H1 (cell line): ENCODE results near the gene TDG. TPM values are rescaled to one million over a fixed set of nuclear protein-coding genes. Genes with fewer than 3 reads are reported as not detected.

Experiments
- CTCF ChIA-PET: fragments of 300-600 bp; sonication (Branson Sonifier 250); formaldehyde crosslinking; loops from one replicate; lab custom pipeline; 2021; ENCODE audit not compliant: partially characterized antibody; lab: Charles Lee
- POLR2A ChIA-PET: fragments of 300-600 bp; sonication (Branson Sonifier 250); formaldehyde crosslinking; loops from one replicate; lab custom pipeline; 2021; ENCODE audit warnings: inconsistent platforms; ENCODE audit not compliant: partially characterized antibody; lab: Charles Lee
- DNase-seq, 2 experiments: peaks; one replicate each; pipeline versions ENCODE4 v3.0.0 to v3.0.0-alpha.2; 2010 to 2022; ENCODE audit warnings: low spot score in 2 of 2, low read depth in 1 of 2, mixed read lengths in 1 of 2
- FAIRE-seq: peaks from 2 replicates; lab custom pipeline; 2011; peaks lifted over from hg19 to GRCh38; lab: Jason Lieb, UNC
- H2AFZ ChIP-seq: 2 replicates; pipeline ENCODE4 v1.8.1; 2012; ENCODE audit warnings: low read length, inconsistent platforms
- H2AK5ac ChIP-seq: 2 replicates; pipeline ENCODE4 v1.6.1; 2013; ENCODE audit warnings: low read depth, low read length
- H2BK120ac ChIP-seq: replicated peaks from 2 replicates; pipeline ENCODE3; 2013; ENCODE audit warnings: low read depth, low read length, inconsistent platforms
- H2BK12ac ChIP-seq: 2 replicates; pipeline ENCODE4 v1.6.1; 2013; ENCODE audit warnings: low read depth, low read length
- H2BK15ac ChIP-seq: 2 replicates; pipeline ENCODE4 v1.6.1; 2013; ENCODE audit warnings: low read length
- H2BK20ac ChIP-seq: 2 replicates; pipeline ENCODE4 v1.6.1; 2013; ENCODE audit warnings: low read length
- H2BK5ac ChIP-seq: 2 replicates; pipeline ENCODE4 v1.6.1; 2013; ENCODE audit warnings: low read depth, low read length
- H3K14ac ChIP-seq: 2 replicates; pipeline ENCODE4 v1.6.1; 2013; ENCODE audit warnings: inconsistent platforms; ENCODE audit not compliant: insufficient read length
- H3K18ac ChIP-seq: 2 replicates; pipeline ENCODE4 v1.6.1; 2013; ENCODE audit warnings: low read length; ENCODE audit errors: extremely low read depth
- H3K23ac ChIP-seq: 2 replicates; pipeline ENCODE4 v1.6.1; 2013; ENCODE audit warnings: inconsistent platforms; ENCODE audit not compliant: insufficient read length
- H3K23me2 ChIP-seq: 2 replicates; pipeline ENCODE4 v1.6.1; 2013; ENCODE audit warnings: low read depth, low read length
- H3K27ac ChIP-seq: 2 replicates; pipeline ENCODE4 v1.6.1; 2011; ENCODE audit warnings: low read depth, low read length, inconsistent platforms
- H3K27me3 ChIP-seq, 4 experiments: replicated peaks in 1 of 4; 1 replicate in 1 of 4; 2 replicates in 3 of 4; pipeline versions ENCODE4 v1.6.1 to v1.8.1; 2011 to 2013; ENCODE audit warnings: low read length in 3 of 4, mild to moderate bottlenecking in 3 of 4, inconsistent platforms in 2 of 4, mixed read lengths in 2 of 4, moderate library complexity in 1 of 4; ENCODE audit not compliant: control insufficient read depth in 3 of 4, insufficient read depth in 3 of 4; ENCODE audit errors: extremely low read depth in 1 of 4
- H3K36me3 ChIP-seq, 4 experiments: 2 replicates each; pipeline versions ENCODE4 v1.6.1 to v1.8.1; 2011 to 2013; ENCODE audit warnings: mild to moderate bottlenecking in 4 of 4, low read length in 3 of 4, moderate library complexity in 2 of 4, control low read depth in 1 of 4, inconsistent platforms in 1 of 4; ENCODE audit not compliant: insufficient read depth in 4 of 4, control insufficient read depth in 2 of 4
- H3K4ac ChIP-seq: replicated peaks from 2 replicates; pipeline ENCODE3; 2013; ENCODE audit warnings: low read length, low read depth, mixed read lengths, inconsistent platforms; ENCODE audit not compliant: insufficient read length
- H3K4me1 ChIP-seq, 4 experiments: replicated peaks in 1 of 4; 1 replicate in 1 of 4; 2 replicates in 3 of 4; pipeline versions ENCODE4 v1.6.1 to v1.8.1; 2011 to 2013; ENCODE audit warnings: low read length in 3 of 4, inconsistent platforms in 2 of 4, mixed read lengths in 1 of 4; ENCODE audit not compliant: insufficient read depth in 4 of 4, control insufficient read depth in 3 of 4
- H3K4me2 ChIP-seq, 2 experiments: 2 replicates each; pipeline versions ENCODE4 v1.6.1 to v1.8.1; 2011 to 2013; ENCODE audit warnings: low read depth in 2 of 2, low read length in 2 of 2, control low read depth in 1 of 2, inconsistent platforms in 1 of 2, mild to moderate bottlenecking in 1 of 2; ENCODE audit not compliant: insufficient read depth in 1 of 2
- H3K4me3 ChIP-seq, 4 experiments: fragments of 200-600, 300-600 bp in 1 of 4; sonication (generic), shearing (Covaris generic), sonication (Bioruptor Twin) in 1 of 4; 2 replicates each; pipeline versions ENCODE4 v1.5.1 to v1.8.1; 2011 to 2016; ENCODE audit warnings: low read length in 4 of 4, low read depth in 3 of 4, control low read depth in 2 of 4, inconsistent platforms in 2 of 4, mild to moderate bottlenecking in 2 of 4, mixed read lengths in 1 of 4, moderate library complexity in 1 of 4; ENCODE audit not compliant: insufficient read depth in 2 of 4; ENCODE audit errors: extremely low read depth in 1 of 4
- H3K56ac ChIP-seq: replicated peaks from 2 replicates; pipeline ENCODE3; 2013; ENCODE audit warnings: low read depth, mild to moderate bottlenecking, mixed read lengths, low read length, inconsistent platforms; ENCODE audit not compliant: insufficient read length
- H3K79me1 ChIP-seq: 2 replicates; pipeline ENCODE4 v1.6.1; 2013; ENCODE audit warnings: low read depth, low read length, control low read depth
- H3K79me2 ChIP-seq, 2 experiments: 2 replicates each; pipeline versions ENCODE4 v1.6.1 to v1.8.1; 2012 to 2013; ENCODE audit warnings: low read length in 2 of 2, mild to moderate bottlenecking in 2 of 2, inconsistent platforms in 1 of 2; ENCODE audit not compliant: insufficient read depth in 2 of 2, control insufficient read depth in 1 of 2
- H3K9ac ChIP-seq, 4 experiments: replicated peaks in 1 of 4; 1 replicate in 1 of 4; 2 replicates in 3 of 4; pipeline versions ENCODE4 v1.6.1 to v1.8.1; 2011 to 2013; ENCODE audit warnings: low read depth in 3 of 4, low read length in 3 of 4, control low read depth in 2 of 4, mild to moderate bottlenecking in 2 of 4, moderate library complexity in 2 of 4, inconsistent platforms in 1 of 4; ENCODE audit errors: extremely low read depth in 1 of 4
- H3K9me3 ChIP-seq, 2 experiments: 2 replicates each; pipeline versions ENCODE4 v1.6.1 to v1.8.1; 2012 to 2013; ENCODE audit warnings: mild to moderate bottlenecking in 2 of 2, moderate library complexity in 2 of 2, control low read depth in 1 of 2, inconsistent platforms in 1 of 2, low read depth in 1 of 2, low read length in 1 of 2, mixed read lengths in 1 of 2; ENCODE audit not compliant: insufficient read depth in 2 of 2
- H4K20me1 ChIP-seq, 2 experiments: replicated peaks in 1 of 2; 2 replicates each; pipeline versions ENCODE3 to v1.8.1; 2011 to 2013; ENCODE audit warnings: inconsistent platforms in 2 of 2, low read length in 2 of 2, mild to moderate bottlenecking in 1 of 2; ENCODE audit not compliant: insufficient read depth in 2 of 2, control insufficient read depth in 1 of 2
- H4K5ac ChIP-seq: 2 replicates; pipeline ENCODE4 v1.6.1; 2013; ENCODE audit warnings: low read length, low read depth, mixed read lengths, inconsistent platforms; ENCODE audit not compliant: insufficient read length
- H4K8ac ChIP-seq: 2 replicates; pipeline ENCODE4 v1.8.0; 2013; ENCODE audit warnings: mild to moderate bottlenecking, moderate library complexity, low read length, inconsistent platforms; ENCODE audit not compliant: insufficient read depth; ENCODE audit errors: extremely low read depth
- H4K91ac ChIP-seq: replicated peaks from 2 replicates; pipeline ENCODE3; 2013; ENCODE audit warnings: low read length, mixed read lengths, inconsistent platforms; ENCODE audit not compliant: insufficient read length
- ASH2L ChIP-seq: fragments of 200-600, 300-600 bp; sonication (generic); IDR thresholded peaks from one replicate; pipeline ENCODE4 v1.7.1; 2017; ENCODE audit warnings: low read length
- BACH1 ChIP-seq: IDR thresholded peaks from 2 replicates; pipeline ENCODE4 v1.6.1; 2012; ENCODE audit warnings: low read length, improper control_type of control experiment
- BRCA1 ChIP-seq: IDR thresholded peaks from 2 replicates; pipeline ENCODE4 v1.6.1; 2012; ENCODE audit warnings: low read depth, low read length, improper control_type of control experiment
- CBX5 ChIP-seq: fragments of 300-800, 300-1000 bp; sonication (generic); IDR thresholded peaks from 2 replicates; pipeline ENCODE4 v1.7.1; 2016; ENCODE audit warnings: antibody characterized with exemption, low read length, low read depth
- CBX8 ChIP-seq: fragments of 300-800, 300-1000 bp; sonication (generic); IDR thresholded peaks from 2 replicates; pipeline ENCODE4 v1.7.1; 2016; ENCODE audit warnings: low read depth, low read length, borderline replicate concordance
- CREB1 ChIP-seq: IDR thresholded peaks from 2 replicates; pipeline ENCODE4 v1.6.1; 2012; ENCODE audit warnings: inconsistent platforms
- KDM1A ChIP-seq: fragments of 200-600, 300-600 bp; sonication (generic); IDR thresholded peaks from 2 replicates; pipeline ENCODE4 v1.7.1; 2016; ENCODE audit warnings: mild to moderate bottlenecking, low read length, borderline replicate concordance
- MAFK ChIP-seq: IDR thresholded peaks from 2 replicates; pipeline ENCODE4 v1.6.1; 2012; ENCODE audit warnings: low read depth, mild to moderate bottlenecking, improper control_type of control experiment, low read length
- POLR2A ChIP-seq, 2 experiments: IDR thresholded peaks; 1 replicate in 1 of 2; 2 replicates in 1 of 2; pipeline ENCODE4 v1.6.1; 2011; ENCODE audit warnings: low read depth in 2 of 2, low read length in 2 of 2, mild to moderate bottlenecking in 2 of 2; ENCODE audit errors: control extremely low read depth in 1 of 2
- POU5F1 ChIP-seq: IDR thresholded peaks from 2 replicates; pipeline ENCODE4 v1.6.1; 2011; ENCODE audit warnings: low read depth, mild to moderate bottlenecking, low read length, moderate library complexity
- SIX5 ChIP-seq: IDR thresholded peaks from 2 replicates; pipeline ENCODE4 v1.6.1; 2011; ENCODE audit warnings: mild to moderate bottlenecking, low read depth, low read length
- SP1 ChIP-seq: IDR thresholded peaks from 2 replicates; pipeline ENCODE4 v1.6.1; 2011; ENCODE audit warnings: low read depth, low read length
- SP2 ChIP-seq: IDR thresholded peaks from 2 replicates; pipeline ENCODE4 v1.6.1; 2012; ENCODE audit warnings: mild to moderate bottlenecking, low read length, inconsistent platforms
- TAF7 ChIP-seq: optimal IDR thresholded peaks from 2 replicates; pipeline ENCODE3; 2011; ENCODE audit warnings: low read depth, mild to moderate bottlenecking, inconsistent platforms, low read length, moderate library complexity, borderline replicate concordance
- TBP ChIP-seq: IDR thresholded peaks from 2 replicates; pipeline ENCODE4 v1.6.1; 2011; ENCODE audit warnings: low read depth, low read length, improper control_type of control experiment
- YY1 ChIP-seq: IDR thresholded peaks from 2 replicates; pipeline ENCODE4 v1.6.1; 2011; ENCODE audit warnings: low read depth, mild to moderate bottlenecking, low read length
- ZNF274 ChIP-seq: IDR thresholded peaks from 2 replicates; pipeline ENCODE4 v1.7.0; 2012; ENCODE audit warnings: low read length, borderline replicate concordance; ENCODE audit errors: extremely low read depth
- WGBS, 2 experiments: shearing (Covaris generic) in 1 of 2; methylation state at CpG; one replicate each; pipeline versions ENCODE4 v1.1.6 to v1.1.7; 2013 to 2015; ENCODE audit warnings: low lambda C conversion rate in 2 of 2, mixed read lengths in 2 of 2, inconsistent platforms in 1 of 2, low coverage in 1 of 2, missing lambda C conversion rate in 1 of 2; ENCODE audit not compliant: insufficient replicate concordance in 2 of 2, insufficient coverage in 1 of 2, insufficient read length in 1 of 2; ENCODE audit errors: extremely low coverage in 1 of 2, missing lambda C conversion rate in 1 of 2; 5-methylcytosine and 5-hydroxymethylcytosine counted together
- polyA plus RNA-seq, 7 experiments: library from polyadenylated mRNA; depleted of rRNA in 3 of 7; stranded (reverse) in 5 of 7; unstranded in 2 of 7; fragments of >200 nt in 5 of 7; fragments of 200-250 nt in 2 of 7; gene quantifications; 1 replicate in 5 of 7; 2 replicates in 1 of 7; 4 replicates in 1 of 7; pipeline versions ENCODE4 v1.2.1 to v1.2.3, GENCODE V29; 2011 to 2013; ENCODE audit warnings: missing spikeins in 2 of 7, mixed read lengths in 2 of 7
- total RNA-seq: library from RNA; stranded (reverse); fragmentation: NEBNext Ultra II Directional; extraction: Animal tissue kit (Norgen Biotek cat#: 25700); gene quantifications from 2 replicates; pipeline ENCODE4 v1.2.1, GENCODE V29; 2021

TDG gene
- total and polyA plus RNA-seq, 2 of the 8 experiments (the other 6 are each of a cell fraction or from before 2014, with no cell fraction given), result 22.7 to 47.8 TPM

- Histone ChIP-seq H3K27me3 (no peaks in the 10 kb centered on the region; a peak in 1 of 7 replicates), H3K9ac (no peak overlapping the region), H3K27ac (no peak overlapping the region), H4K5ac (no peak overlapping the region), H3K79me2 (peaks cover 14 to 56% of the 10 kb centered on the region in 2 experiments), H4K20me1 (peaks cover 5 to 14% of the 10 kb centered on the region in 2 experiments), H3K4me2 (peak overlapping the region in 1 of 2 experiments; percentile 14; a peak in 2 of 4 replicates), H3K79me1 (0 out of 2 replicates have a peak, but pooled peaks cover 2% of the 10 kb centered on the region), H2BK20ac (no peak overlapping the region), H4K8ac (no peak overlapping the region), H3K56ac (no peak overlapping the region), H3K14ac (no peak overlapping the region), H2BK5ac (no peak overlapping the region), H2AFZ (no peak overlapping the region), H3K9me3 (no peaks in the 10 kb centered on the region), H4K91ac (no peak overlapping the region), H2AK5ac (no peak overlapping the region), H3K23ac (no peak overlapping the region), H3K4me1 (peaks cover 0 to 3% (median 0%) of the 10 kb centered on the region in 4 experiments; a peak in 4 of 7 replicates), H2BK12ac (no peak overlapping the region), H2BK120ac (no peak overlapping the region), H2BK15ac (no peak overlapping the region), H3K36me3 (peaks cover 30 to 65% (median 49%) of the 10 kb centered on the region in 4 experiments), H3K18ac (no peak overlapping the region), H3K4me3 (no peak overlapping the region), H3K4ac (no peak overlapping the region), H3K23me2 (peaks cover 13% of the 10 kb centered on the region)
- CTCF ChIA-PET, result no interaction called here
- POLR2A ChIA-PET, result interaction anchor here (8.8 kb wide), 1 partner anchor 18 kb away, joined by 80 read pairs; no protein-coding TSS in a partner anchor
- FAIRE-seq (no peak), DNase-seq (no peak)
- 91% methylated on average over 2 of the region's 2 CpGs; no CpG with 5 or more reads in 1 of the 2 experiments for WGBS, 2 experiments
- TF ChIP-seq SP2 (no peak), POLR2A (IDR thresholded peaks at IDR 0.05; ENCODE audit: control extremely low read depth in 1 of 2, low read depth in 2 of 2, low read length in 2 of 2) (no peak), SP1 (no peak), CBX8 (no peak), ZNF274 (no peak), YY1 (no peak), MAFK (no peak), CBX5 (no peak), BRCA1 (no peak), SIX5 (no peak), POU5F1 (no peak), KDM1A (no peak), BACH1 (no peak), CREB1 (no peak), TBP (no peak), TAF7 (no peak), ASH2L (no peak)
These were observed 32.4 kb upstream of the TDG start for GRCh38 chr12:103933237-103933636.
